ENCODE results near the gene MBP.

- TF ChIP-seq POLR2A (IDR thresholded peaks at IDR 0.05; ENCODE audit: low read depth, low read length) (no peak), POLR2AphosphoS5 (IDR thresholded peaks at IDR 0.05; ENCODE audit: low read depth, low read length) (no peak)
These were observed 46.0 kb upstream of the MBP start for GRCh38 chr18:77178559-77178958.

Measured in GM12892 (cell line).